ENCODE results near the gene SERPINE1.

The SERPINE1 gene

GRCh38 chr7:101170617-101171441 is 43.9 kb downstream of the SERPINE1 start:
- FAIRE-seq = no peak

GRCh38 chr7:101171442-101171837 is 44.5 kb downstream of the SERPINE1 start:
- no peak for FAIRE-seq

GRCh38 chr7:101172005-101172853 is 45.3 kb downstream of the SERPINE1 start:
- no peak for FAIRE-seq

- no peak for FAIRE-seq
Measured at GRCh38 chr7:101172854-101173751, 46.2 kb downstream of the SERPINE1 start.

- FAIRE-seq = no peak
Measured at GRCh38 chr7:101173752-101174244, 46.9 kb downstream of the SERPINE1 start.

- no peak for FAIRE-seq
Measured at GRCh38 chr7:101174322-101174854, 47.5 kb downstream of the SERPINE1 start.

GRCh38 chr7:101175664-101176063 is 48.8 kb downstream of the SERPINE1 start:
- no peak for FAIRE-seq

GRCh38 chr7:101177644-101178043 is 50.7 kb downstream of the SERPINE1 start:
- no peak for FAIRE-seq

GRCh38 chr7:101179117-101179516 is 52.2 kb downstream of the SERPINE1 start:
- FAIRE-seq = no peak

GRCh38 chr7:101179713-101180112 is 52.8 kb downstream of the SERPINE1 start:
- FAIRE-seq = no peak

GRCh38 chr7:101180130-101180755 is 53.3 kb downstream of the SERPINE1 start, which contains the start of gene NAT16:
TSS of gene NAT16 (minus strand) at chr7:101180293. CDS start at chr7:101174807, 5,486 bp downstream.
- FAIRE-seq = no peak

GRCh38 chr7:101185258-101185839 is 58.4 kb downstream of the SERPINE1 start:
- no peak for FAIRE-seq

GRCh38 chr7:101186194-101186593 is 59.3 kb downstream of the SERPINE1 start:
- no peak for FAIRE-seq

GRCh38 chr7:101186844-101187428 is 60.0 kb downstream of the SERPINE1 start:
- FAIRE-seq = no peak

All from G401.6 (cell line).